NCI-H1092 (cell line): ENCODE measurements around the gene LY6G6F.

Experiments used
- DNase-seq: peaks from one replicate; lab custom pipeline; 2025; lab: John Stamatoyannopoulos, UW

The LY6G6F gene

GRCh38 chr6:31739639-31740396 is 33.2 kb downstream of the LY6G6F start, which contains the start of gene MSH5:
MSH5 (plus strand) TSS chr6:31740005; CDS start chr6:31740467, 462 bp downstream.
- peak; percentile 98 for DNase-seq

- no peak for DNase-seq
Measured at GRCh38 chr6:31740397-31741223, 33.9 kb downstream of the LY6G6F start.

- DNase-seq = no peak
Measured at GRCh38 chr6:31741815-31742214, 35.1 kb downstream of the LY6G6F start.

GRCh38 chr6:31742894-31743293 is 36.2 kb downstream of the LY6G6F start:
- DNase-seq = no peak

- DNase-seq = no peak
Measured at GRCh38 chr6:31744422-31744821, 37.8 kb downstream of the LY6G6F start.

- DNase-seq = no peak
Measured at GRCh38 chr6:31749301-31750036, 42.8 kb downstream of the LY6G6F start.

GRCh38 chr6:31750411-31751022 is 43.9 kb downstream of the LY6G6F start:
- DNase-seq = no peak

GRCh38 chr6:31752739-31753319 is 46.2 kb downstream of the LY6G6F start:
- no peak for DNase-seq

- no peak for DNase-seq
Measured at GRCh38 chr6:31758281-31758680, 51.6 kb downstream of the LY6G6F start.
